GM21423 (cell line): ENCODE measurements around the gene SLC25A43.
"Not testable (repeated sequence)": the region's sequence is repeated elsewhere in the genome, so short reads cannot be mapped to it uniquely, and the experiment has no call there.

Experiments
- ATAC-seq: cut with Tn5 transposase; IDR thresholded peaks from one replicate; pipeline ENCODE4 v1.9.1; 2021; ENCODE audit warnings: mild to moderate bottlenecking, moderate library complexity; ENCODE audit not compliant: unreplicated experiment

The SLC25A43 gene

DNA sequence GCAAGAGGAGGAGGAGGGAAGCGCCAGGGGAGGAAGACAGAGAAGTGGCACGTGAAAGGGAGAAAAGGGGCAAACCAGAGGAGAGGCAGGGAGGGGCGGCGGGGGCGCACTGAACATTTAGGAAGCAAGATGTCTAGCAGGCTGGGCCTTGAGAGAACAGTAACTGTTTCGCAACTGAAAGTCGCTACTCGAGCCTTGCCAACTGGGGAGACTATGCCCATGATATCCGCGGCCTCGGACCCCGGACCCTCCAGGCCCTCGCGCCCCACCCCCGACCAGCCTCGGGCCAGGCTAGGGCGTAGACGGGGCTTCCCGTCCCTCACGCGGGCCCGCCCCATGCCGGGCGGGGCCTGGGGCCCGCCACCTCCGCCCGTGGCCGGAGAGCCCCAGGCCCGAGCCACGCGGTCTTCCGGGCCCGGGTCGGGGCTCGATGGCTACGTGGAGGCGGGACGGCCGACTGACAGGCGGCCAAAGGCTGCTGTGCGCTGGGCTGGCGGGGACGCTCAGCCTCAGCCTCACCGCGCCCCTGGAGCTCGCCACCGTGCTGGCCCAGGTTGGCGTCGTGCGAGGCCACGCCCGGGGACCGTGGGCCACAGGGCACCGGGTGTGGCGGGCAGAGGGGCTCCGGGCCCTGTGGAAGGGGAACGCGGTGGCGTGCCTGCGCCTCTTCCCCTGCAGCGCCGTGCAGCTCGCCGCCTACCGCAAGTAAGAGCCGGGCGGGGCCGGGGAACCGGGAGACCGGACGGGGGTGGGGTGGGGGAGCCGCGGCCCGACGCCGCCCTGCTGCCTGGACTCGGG, at the start of gene SLC25A43:
SLC25A43 (plus strand) TSS at position 363 of the 798 bp plus-strand sequence; CDS start at position 431, 68 bp downstream.
- ATAC-seq, result peak; percentile 95

DNA sequence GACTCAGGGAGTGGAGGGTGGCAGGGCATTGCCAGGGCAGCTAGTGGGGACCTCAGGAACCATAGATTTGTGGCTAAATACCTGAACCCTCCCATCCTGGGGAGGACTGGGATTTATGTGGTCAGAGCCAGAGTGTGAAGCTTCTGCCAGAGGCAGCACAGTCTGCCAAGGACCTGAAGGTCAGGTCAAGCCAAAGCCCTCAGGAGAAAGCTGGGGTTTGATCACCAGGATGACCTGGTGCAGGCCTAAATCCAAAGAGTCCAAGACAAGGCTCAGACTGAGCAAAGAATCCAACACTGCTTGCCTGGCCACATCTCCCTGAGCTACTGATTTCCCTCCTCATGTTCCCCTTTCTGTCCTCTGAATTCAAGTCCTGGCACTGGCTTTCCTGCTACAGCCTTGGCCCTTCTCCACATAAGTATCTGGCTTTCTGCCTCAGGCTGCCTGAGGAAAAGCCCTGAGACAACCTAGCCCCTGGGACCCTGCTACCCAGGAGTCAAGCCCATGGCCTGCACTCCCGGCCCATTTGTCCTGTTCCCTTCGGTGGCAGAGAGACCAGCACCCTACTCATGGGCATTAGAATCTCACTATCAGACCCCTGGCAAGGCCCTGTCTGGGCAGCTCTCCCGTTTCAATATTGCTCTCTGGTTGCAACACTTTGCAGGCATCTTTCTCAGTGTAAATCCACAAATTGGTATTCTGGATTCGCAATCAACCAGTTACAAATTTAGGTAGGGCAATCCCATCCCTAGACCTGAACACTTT, 39.3 kb upstream of the SLC25A43 start:
- no peak for ATAC-seq

DNA sequence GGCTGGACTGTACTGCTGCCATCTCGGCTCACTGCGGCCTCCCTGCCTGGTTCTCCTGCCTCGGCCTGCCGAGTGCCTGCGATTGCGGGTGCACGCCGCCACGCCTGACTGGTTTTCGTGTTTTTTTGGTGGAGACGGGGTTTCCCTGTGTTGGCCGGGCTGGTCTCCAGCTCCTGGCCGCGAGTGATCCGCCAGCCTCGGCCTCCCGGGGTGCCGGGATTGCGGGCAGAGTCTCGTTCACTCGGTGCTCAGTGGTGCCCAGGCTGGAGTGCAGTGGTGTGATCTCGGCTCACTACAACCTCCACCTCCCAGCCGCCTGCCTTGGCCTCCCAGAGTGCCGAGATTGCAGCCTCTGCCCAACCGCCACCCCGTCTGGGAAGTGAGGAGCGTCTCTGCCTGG, 37.7 kb upstream of the SLC25A43 start:
- ATAC-seq, result not testable (repeated sequence)

DNA sequence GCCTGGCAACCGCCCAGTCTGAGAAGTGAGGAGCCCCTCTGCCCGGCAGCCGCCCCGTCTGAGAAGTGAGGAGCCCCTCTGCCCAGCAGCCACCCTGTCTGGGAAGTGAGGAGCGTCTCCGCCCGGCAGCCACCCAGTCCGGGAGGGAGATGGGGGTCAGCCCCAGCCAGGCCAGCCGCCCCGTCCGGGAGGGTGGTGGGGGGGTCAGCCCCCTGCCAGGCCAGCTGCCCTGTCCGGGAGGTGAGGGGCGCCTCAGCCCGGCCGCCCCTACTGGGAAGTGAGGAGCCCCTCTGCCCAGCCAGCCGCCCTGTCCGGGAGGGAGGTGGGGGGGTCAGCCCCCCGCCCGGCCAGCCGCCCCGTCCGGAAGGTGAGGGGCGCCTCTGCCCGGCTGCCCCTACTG, 37.1 kb upstream of the SLC25A43 start:
- ATAC-seq, result not testable (repeated sequence)

DNA sequence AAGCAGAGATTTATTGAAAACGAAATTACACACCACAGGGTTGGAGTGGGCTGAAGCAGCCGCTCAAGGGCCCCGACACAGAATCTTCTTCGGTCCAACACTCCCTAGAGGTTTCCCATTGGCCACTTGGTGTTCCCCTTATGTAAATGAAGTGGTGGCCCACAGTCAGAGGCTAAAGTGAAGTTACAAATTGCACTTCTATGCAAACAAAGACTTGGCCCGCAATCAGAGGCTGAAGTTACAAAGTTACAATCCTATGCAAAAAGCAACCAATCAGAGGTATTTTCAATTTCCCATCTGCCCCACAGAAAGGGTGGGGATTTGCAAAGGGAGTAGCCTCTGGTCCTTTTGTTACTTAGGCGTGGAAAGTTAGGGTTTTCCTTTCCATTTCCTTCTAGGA, 35.7 kb upstream of the SLC25A43 start:
- no peak for ATAC-seq

DNA sequence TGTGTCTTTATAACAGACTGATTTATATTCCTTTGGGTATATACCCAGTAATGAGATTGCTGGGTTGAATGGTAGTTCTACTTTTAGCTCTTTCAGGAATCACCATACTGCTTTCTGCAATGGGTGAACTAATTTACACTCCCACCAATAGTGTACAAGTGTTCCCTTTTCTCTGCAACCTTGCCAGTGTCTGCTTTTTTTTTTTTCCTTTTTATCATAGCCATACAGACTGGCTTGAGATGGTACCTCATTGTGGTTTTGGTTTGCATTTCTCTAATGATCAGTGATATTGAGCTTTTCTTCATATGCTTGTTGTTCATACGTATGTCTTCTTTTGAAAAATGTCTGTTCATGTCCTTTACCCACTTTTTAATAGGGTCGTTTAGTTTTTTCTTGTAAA, 27.3 kb upstream of the SLC25A43 start:
- not testable (repeated sequence) for ATAC-seq

DNA sequence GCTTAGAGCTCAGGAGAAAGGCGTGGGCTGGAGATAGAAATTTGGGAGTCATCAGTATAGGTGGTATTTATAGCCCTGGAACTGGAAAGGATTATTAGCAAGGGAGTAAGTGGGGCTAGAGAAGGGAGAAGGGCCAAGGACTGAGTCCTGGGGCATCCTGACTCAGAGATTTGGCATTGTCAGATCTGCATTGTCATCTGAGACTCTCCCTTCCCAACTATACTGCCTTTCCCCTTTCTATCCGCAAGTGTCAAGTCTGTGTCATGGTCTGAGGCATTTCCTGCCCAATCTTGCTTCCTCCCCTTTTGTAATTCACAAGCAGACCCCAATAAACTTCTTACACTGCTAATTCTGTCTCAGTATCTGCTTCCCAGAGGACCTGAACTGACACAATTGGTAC, 24.4 kb upstream of the SLC25A43 start:
- no peak for ATAC-seq

DNA sequence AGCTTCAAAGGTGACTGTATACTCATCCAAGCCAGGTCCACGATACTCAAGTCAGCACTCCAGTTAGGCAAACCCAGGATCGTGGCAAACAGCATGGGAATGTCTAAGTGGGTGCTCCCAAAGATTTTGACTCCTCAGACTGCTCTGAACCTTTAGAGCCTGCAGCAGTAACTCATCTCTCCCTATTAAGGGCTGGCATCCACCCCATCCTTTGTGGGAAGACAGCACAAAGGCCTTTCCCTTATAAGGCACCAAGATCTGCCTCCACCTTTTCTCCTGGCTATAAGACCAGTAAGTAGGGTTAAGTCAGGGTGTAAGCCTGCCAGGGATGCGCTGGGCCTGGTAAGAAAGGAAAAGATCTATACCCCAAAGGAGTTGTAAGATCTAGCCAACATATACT, 23.6 kb upstream of the SLC25A43 start:
- ATAC-seq, result no peak

DNA sequence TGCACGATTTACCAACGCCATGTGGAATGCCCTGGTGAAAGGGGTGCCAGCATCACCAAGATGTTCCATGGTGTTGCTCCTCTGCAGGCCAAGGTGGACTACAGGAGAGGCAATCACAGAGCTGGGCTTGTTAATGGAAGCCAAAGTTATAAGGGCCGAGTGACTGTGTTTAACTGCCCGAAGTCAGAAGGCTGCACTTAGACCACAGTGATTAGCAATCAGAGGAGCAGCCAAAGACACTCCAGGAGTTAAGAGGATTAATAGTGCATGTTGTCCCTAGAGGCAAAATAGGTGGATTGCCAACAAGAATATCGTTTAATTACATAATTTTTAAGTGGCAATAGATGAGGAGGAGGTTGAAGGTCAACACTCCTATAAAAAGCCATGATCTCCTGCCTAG, 22.8 kb upstream of the SLC25A43 start:
- ATAC-seq, result no peak

DNA sequence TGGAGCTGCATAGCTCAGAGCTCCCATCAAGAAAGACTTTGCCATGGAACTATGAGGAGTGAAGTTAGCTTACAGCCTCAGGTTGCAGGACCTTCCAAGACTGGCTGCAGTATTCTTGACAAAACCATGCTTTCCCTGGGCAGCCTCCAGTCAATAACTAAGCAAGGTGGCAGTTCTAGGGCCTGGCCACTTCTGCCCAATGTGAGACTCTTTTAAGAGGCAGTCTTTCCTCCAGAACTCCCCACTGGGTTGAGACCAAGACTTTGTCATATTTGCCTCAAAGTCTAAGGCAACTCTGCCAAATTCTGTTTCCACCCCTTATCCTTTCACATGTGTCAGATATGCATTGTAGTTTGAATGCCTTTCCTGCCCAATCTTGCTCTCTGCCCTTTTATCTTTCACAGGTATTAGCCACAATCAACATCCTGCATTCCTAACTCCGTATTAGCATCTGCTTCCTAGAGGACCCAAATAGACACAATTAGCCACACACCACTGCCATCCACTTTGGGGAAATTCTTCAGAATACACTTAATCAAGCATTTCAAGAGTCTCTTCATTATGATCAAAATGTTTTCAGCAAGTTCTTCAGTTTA, 17.7 kb upstream of the SLC25A43 start:
- no peak for ATAC-seq

DNA sequence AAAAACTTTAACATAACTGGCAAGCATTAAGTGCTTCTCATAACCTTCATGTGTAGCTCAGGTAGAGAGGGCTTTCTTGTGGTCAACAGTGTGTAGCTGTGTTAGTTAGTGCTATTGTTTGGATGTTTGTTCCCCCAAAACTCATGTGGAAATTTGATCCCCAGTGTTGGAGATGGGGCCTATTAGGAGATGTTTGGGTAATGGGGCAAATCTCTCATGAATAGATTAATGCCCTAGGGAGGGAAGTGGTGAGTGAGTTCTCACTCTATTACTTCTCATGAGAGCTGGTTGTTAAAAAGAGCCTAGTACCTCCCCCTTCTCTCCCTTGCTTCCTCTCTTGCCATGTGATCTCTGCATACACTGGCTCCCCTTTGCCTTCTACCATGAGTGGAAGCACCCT, 16.5 kb upstream of the SLC25A43 start:
- ATAC-seq, result no peak

DNA sequence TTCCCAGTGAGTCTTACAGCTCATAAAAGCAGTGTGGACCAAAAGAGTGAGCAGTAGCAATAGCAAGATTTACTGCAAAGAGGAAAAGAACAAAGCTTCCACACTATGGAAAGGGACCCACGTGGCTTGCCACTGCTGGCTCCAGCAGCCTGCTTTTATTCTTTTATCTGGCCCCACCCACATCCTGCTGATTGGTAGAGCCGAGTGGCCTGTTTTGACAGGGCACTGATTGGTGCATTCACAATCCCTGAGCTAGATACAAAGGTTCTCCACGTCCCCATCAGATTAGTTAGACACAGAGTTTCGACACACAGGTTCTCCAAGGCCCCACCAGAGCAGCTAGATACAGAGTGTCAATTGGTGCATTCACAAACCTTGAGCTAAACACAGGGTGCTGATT, 12.5 kb upstream of the SLC25A43 start:
- ATAC-seq, result not testable (repeated sequence)

DNA sequence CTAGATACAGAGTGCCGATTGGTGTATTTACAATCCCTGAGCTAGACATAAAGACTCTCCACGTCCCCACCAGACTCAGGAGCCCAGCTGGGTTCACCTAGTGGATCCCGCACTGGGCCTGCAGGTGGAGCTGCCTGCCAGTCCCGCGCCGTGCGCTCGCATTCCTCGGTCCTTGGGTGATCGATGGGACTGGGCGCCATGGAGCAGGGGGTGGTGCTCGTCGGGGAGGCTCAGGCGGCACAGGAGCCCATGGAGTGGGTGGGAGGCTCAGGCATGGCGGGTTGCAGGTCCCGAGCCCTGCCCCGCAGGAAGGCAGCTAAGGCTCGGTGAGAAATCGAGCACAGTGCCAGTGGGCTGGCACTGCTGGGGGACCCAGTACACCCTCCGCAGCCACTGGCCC, 11.7 kb upstream of the SLC25A43 start:
- not testable (repeated sequence) for ATAC-seq

DNA sequence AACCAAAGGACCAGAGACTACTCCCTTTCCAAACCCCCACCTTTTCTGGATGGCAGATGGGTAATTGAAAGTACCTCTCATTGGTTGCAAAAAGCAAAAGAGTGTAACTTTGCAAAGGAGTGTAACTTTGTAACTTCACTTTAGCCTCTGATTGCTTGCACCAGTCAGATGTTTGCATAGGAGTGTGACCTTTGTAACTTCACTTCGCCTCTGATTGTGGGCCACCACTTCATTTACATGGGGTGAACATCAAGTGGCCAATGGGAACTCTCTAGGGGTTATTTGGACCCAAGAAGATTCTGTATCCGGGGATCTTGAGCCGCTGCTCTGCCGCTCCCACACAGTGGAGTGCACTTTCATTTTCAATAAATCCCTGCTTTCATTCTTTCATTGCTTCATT, 9.9 kb upstream of the SLC25A43 start:
- no peak for ATAC-seq

DNA sequence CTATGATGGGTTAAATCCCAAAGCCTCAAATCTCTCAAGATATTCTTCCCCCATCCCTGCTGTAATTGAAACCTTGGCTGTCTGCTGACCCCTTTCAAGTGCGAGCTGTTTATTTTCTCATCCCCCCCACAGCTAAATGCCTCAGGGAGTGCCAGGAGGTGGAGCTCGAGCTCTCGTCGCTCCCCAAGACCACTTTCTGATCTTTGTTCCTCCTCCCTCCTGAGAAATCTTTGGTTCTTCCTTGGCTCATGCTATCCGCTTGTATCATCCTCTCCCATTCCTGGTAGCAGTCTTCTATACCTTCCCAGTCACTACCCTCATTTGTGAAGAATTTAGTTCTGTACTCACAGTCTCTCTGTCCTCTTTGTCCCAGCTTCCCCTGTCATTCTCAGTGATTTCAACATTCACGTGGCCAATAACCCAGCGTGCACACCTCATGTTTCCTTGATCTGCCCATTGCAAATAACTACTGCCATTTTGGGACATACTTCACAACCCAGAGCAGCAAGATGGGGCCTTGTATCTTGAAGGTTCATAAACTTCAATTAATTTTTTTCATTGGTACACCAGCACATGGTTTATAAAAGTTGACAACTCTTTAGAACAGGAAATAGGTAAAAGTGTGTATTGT, 9.2 kb upstream of the SLC25A43 start:
- no peak for ATAC-seq

DNA sequence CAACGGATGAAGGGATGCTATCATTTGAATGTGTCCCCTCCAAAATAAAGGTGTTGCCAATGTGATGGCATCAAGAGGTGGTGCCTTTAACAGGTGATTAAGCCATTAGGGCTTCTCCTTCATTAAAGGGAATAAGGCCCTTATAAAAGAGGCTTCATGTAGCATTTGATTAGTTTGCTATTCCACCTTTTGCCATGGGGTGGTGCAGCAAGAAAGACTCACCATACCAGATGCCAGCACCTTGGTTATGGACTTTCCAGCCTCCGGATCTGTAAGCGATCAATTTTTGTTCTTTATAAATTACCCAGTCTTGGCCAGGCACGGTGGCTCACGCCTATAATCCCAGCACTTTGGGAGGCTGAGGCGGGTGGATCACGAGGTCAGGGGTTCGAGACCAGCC, 7.9 kb upstream of the SLC25A43 start:
- no peak for ATAC-seq

DNA sequence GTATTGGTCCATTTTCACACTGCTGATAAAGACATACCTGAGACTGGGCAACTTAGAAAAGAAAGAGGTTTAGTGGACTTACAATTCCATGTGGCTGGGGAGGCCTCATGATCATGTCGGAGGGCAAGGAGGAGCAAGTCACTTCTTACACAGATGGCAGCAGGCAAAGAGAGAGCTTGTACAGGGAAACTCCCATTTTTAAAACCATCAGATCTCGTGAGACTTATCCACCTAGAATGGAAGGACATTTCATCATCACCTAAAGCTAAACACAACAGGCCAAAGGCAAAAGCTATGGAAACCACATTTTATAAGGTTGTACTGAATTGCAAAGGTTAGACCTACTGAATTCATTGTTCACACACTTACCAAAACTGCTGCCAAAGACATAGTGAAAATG, 6.0 kb upstream of the SLC25A43 start:
- ATAC-seq, result no peak

DNA sequence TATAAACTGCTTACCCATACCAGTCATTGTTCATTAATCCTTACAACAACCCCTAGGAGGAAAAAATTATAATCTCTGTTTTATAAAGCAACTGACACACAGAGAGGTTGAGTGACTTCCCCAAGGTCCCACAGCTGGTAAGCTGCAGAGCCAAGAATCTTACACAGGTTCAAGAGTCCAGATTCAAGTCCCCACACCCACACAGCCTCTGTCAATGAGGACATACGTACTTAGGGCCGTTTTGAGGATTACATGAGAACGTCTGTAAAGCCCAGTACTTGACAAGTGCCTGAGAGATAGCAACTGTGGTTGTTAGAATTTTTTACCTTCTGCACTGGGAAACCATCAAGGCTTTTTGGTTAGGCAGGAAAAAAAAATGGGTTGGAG, 556 bp upstream of the SLC25A43 start:
- no peak for ATAC-seq

DNA sequence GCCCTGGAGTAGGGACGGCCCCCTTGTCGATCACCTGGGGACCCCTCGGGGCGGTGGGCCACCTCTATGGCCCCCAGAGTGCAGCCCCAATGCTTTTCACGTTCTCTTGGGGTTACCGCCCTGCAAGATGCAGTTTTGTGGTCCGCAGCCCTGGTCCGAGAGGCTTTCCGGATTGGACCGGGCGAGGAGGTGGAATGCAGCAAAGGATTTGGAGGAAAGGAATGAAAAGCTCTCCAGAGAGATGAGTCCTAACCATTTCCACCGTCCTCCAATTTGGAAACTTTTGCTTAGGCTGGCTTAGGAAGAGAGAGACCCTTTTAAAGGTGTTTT, 601 bp downstream of the SLC25A43 start:
- ATAC-seq, result no peak

DNA sequence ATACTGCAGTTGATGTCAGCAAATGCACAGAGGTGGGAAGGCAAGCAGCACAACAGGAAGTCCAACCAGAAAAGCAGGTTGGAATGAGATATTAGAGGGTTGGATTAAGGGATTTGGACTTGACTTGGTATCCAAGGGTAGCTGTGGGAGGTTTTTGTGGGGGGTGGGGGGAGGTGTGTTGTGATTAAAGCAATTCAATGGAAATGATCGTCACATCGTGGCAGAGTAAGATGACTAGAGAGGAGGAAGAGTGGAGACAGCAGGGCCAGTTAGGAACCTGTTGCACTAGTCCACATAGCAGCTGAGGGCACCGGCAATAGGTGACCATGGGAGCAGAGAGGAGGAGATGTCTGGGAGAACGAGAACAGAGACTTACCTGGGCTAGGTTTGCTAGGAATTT, 2.4 kb downstream of the SLC25A43 start:
- no peak for ATAC-seq

DNA sequence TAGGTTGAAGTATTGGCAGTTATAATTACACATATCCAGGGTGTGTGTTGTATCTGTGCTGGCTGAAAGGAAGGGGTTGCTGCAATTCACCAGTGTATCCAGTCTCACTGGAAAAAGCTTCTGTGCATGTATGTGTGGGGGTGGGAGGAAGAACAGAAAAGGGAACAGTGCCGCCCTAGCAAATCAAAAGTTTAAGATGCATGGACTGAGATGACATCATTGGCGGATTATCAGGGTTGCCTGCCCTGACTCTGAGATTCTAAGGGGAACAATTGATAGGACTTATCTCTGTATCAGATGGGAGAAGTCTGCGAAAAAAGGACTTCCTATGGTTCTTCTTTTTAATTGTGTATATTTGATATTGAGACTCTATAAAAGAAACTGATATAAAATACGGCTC, 3.5 kb downstream of the SLC25A43 start:
- no peak for ATAC-seq

DNA sequence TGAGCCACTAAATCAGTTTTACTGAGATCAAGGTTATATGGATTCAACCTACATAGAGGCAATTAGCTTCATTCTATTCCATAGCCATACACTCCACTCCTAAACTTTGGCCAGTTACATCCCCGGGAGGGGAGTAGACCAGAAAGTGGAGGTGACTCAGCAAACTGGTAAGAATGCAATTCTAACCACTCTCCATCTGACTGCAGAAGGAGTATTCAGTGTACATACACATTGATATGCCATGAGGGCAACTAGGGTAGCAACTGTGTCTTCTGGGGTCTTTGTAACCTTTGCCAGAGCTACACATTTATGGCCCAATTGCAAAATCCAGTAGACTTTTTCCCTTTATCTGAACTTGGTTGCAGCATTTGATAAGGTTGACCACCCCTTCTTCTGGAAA, 7.6 kb downstream of the SLC25A43 start:
- ATAC-seq, result no peak
